Uterus (tissue), 2 donors: Measurements from ENCODE around the gene ALLC.

Experiments used
- POLR2A ChIP-seq, 2 donors: fragments of 450-650 bp; IDR thresholded peaks; one replicate each; pipeline ENCODE4 v1.6.1; 2016; ENCODE audit warnings: antibody characterized with exemption in 2 of 2, mild to moderate bottlenecking in 1 of 2, moderate library complexity in 1 of 2
- TF ChIP-seq, protein P1 (sequence below), 4 experiments: fragments of 200-600 bp in 2 of 4; fragments of 450-650 bp in 2 of 4; sonication (generic) in 2 of 4; IDR thresholded peaks; one replicate each; pipeline ENCODE4 v1.5.1; 2016 to 2019; ENCODE audit warnings: antibody characterized with exemption in 4 of 4, mild to moderate bottlenecking in 2 of 4, moderate library complexity in 1 of 4

- TF ChIP-seq, protein P1, sequence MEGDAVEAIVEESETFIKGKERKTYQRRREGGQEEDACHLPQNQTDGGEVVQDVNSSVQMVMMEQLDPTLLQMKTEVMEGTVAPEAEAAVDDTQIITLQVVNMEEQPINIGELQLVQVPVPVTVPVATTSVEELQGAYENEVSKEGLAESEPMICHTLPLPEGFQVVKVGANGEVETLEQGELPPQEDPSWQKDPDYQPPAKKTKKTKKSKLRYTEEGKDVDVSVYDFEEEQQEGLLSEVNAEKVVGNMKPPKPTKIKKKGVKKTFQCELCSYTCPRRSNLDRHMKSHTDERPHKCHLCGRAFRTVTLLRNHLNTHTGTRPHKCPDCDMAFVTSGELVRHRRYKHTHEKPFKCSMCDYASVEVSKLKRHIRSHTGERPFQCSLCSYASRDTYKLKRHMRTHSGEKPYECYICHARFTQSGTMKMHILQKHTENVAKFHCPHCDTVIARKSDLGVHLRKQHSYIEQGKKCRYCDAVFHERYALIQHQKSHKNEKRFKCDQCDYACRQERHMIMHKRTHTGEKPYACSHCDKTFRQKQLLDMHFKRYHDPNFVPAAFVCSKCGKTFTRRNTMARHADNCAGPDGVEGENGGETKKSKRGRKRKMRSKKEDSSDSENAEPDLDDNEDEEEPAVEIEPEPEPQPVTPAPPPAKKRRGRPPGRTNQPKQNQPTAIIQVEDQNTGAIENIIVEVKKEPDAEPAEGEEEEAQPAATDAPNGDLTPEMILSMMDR (IDR thresholded peaks at IDR 0.05): no peak
- no peak for TF ChIP-seq POLR2A (IDR thresholded peaks at IDR 0.05)
Measured at GRCh38 chr2:3618367-3618766, 39.6 kb upstream of the ALLC start.
